ENCODE data around the gene KIF16B.

Gene KIF16B

DNA sequence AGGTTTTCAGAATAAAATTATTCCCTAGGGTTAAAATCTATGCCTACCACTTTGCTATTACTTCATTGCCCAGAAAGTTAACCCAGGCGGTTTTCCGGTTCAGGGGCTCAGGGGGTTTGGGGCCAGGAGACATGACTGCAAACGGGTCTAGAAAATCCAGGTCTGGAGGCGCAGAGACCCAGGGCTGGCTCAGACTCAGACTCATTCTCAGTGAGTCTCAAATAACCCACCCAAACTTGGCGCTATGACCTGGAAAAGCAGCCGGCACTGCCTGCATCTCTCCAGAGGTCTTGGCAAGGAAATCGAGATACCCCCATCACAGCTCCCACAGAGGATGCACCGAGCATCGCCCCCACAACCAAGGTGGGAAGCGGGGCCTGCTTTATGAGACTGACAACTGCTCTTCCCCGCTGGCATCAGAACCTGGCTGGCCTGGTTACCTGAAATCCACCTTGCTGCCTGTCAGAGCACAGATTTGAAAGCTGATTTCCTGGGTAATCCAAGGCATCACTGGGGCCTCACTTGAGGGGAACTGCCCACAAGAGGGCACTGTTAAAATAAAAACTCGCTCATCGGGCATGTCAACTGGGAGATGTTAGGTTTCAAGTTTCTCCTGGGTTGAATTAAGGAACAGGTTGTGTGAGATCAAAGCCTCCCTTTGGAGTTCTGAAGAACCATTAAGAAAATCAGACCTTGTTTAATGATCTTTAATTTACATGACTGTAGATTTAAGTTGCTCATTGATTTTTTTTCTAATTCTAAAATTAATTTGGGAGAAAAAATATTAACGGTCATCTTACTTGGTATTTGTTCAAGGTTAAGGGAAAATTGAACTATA, 55.1 kb downstream of the KIF16B start:
- peak; percentile 59 for DNase-seq

DNA sequence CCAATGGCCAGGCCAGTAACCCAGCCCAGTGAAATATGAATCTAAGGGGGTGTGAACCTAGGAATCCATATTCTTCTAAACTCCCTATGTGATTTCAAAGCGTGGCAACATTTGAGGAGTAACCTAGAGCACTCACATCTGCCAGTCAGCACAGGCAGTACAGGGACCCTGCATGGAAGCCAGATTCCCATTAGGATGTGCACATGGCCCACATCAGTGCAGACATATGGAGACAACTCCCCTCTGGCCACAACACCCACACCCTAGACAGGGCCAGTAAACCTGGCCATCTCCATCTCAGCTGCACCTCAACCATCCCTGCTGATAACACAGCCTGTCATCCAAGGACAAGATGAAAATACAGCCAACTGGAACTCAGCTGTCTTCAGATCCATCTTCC, 56.5 kb downstream of the KIF16B start:
- DNase-seq = no peak

DNA sequence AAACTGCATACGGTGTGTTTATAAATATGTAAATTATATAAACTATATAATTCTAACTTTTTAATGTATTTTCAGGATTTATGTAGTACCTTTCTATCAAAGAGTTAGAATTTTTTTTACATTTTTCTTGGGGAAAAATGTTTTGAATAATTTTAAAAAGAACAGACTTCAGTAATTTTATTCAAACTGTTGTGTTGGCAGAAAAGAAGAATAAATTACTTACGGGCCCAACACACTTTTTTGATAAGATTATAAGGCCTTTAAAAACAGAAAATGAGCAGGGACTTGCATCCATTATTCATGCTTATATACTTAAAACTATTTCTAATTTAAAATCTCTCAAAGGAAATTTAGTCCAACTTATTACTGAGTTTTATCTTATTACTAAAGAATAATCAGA, 58.2 kb downstream of the KIF16B start:
- DNase-seq = no peak

DNA sequence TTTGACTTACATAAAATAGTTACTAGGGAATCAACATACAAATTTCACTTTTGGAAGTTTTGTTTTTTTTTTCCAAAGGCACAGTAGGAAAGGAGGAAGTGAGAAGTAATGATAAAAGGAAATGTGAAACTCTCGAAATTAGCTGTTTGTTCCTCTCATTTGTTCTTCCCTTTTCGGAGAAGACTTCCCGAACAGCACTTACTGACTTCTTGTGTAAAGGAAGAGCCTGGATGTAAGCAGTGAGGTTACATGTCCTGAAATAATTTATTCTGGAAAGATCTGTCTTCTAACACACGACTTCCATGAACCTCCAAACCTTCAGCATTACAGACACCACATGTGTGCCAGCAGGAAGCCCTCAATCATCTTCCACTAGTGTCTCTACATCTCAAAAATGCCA, 59.1 kb downstream of the KIF16B start:
- no peak for DNase-seq

DNA sequence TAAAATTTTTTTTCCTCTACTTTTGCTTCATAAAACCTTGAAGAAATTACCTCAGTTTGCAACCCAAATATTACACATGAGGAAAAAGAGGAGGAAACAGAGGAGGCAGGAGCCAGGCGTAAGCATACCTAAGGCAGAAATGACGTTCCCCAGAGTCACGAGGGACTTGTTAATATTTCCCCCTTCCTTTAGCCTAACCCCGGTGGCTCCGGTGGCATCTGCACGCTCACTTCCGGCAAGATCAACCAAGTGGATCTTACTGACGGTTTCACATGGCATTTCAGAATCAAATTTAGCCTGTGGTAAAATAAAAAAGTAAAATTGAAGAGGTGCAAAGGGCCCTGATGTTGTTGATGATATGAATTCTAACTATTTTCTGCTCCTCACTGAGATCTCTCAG, 67.4 kb downstream of the KIF16B start:
- no peak for DNase-seq

DNA sequence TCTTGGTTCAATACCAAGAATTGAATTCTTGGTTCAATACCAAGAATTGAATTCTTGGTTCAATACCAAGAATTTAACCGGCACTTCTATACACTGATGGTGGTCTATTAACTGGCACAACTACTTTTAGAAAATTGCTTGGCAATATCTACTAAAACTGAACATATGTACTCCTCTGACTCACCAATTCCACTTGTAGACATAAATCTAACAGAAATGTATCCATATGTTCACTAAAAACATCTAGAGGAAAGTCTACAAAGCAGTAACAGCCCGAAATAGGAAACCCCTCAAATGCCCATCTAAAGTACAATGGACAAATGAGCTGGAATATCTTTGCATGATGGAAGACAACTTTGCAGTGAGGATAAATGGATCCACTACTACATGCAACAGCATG, 71.9 kb downstream of the KIF16B start:
- DNase-seq = no peak

DNA sequence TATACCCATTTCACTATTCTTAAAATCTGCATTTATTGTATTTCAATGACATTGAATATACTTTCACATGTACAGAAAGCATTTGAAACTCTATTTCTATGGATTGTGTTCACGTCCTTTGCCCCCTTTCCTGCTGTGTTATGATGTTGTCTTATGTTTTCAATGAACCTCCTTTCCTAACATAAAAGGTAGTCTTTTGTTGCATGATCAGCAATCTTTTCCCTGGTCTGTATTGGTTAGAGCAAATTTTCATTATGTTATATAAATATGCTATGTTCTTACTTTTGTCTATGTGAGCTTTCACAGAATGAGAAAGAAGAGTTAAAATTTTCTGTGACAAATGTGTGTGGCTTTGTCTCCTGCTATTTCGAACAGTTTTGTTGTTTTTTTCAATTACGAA, 73.1 kb downstream of the KIF16B start:
- DNase-seq = no peak

DNA sequence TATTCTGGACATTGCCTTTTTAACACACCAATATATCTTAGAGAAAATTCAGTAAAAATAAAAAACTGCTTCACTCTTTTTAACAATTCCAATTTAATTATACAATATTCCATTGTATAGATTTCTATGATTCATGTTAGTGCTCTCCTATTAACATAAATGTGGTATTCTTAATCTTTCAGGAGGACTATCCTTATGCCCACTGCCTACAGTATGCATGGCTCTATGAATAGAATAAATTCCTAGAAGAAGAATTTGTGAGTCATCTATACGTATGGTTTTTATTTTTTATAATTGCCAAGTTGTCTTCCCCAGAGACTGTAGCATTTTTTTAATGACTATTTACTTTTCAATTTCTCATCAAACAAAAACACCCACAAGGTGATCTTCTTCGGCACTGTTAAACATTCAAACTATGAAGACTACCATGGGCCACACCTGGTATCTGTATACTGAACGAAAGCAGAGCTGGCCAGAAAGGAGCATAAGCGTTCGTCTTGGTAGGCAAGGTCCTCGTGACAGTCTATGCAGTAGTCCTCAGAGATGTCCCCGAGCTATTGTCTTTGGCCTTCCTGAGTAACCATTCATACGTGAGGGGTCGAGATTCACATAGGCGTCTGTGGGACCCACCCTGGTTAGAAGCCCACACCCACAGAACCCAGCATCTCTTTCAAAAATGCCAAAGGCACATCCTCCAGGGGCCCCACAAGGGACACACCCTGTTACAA, 74.6 kb downstream of the KIF16B start:
- no peak for DNase-seq

DNA sequence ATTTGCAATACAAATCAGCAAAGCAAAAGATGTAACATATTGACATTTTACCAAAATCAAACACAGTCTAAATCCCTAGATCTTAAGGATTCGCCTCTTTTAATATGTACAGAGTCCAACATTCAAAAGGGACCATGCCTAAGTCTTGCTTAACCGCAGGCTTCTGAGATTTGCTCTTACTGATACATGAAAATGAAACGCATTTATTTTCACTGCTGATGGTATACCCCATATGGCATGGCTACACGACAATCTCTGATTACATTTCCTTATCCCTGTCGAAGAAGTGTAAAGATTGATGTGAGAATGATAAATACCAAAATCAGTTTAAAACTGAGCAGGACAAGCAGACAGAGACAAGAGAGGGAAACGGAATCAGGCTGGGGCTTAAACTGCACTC, 75.4 kb downstream of the KIF16B start:
- DNase-seq = no peak

DNA sequence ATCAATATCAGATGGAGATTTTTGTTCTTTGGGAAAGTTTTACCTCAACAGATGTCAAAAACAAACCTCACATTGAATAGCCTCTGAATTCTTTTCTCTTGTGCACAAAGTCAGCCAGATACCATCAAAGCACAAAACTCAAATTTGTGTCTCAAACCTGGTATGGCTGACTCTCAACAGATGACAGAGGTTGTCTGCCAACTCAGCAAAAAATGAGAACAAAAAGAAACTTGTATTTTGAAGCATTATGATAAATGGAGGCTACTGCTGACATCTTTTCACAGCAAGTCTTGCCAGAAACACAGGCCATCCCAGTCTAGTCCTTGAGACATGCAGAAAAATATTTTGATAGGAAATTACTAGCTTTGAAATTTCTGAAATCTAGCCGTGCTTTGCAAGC, 79.8 kb downstream of the KIF16B start:
- DNase-seq = no peak

DNA sequence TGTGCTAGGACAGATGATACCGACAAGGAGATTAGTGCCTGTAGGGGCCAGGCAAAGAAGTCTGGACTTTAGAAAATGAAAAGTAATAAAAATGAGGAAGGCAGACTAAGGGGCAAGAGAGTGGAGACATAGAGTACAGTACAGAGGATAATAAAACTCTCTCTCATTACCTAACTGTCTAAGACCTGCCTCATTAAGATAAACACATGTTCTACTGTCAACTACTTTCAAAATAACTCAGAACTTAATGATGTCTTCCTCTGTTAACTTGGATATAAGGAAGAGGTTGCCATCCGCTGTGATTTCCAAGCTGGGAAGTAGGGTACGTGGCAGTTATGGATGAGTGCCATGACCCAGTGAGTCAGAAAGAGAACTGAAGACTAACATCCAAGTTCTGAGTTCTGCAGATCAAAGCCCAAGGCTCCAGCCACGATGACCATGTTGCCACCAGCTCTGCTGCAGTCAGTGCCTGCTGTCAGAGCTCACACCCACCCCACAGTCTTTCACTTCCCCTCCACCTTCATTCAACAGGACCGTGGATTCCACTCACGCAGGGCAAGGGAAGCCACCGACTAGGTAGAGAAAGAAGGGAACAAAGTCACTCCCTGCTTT, 81.8 kb downstream of the KIF16B start:
- DNase-seq = no peak

DNA sequence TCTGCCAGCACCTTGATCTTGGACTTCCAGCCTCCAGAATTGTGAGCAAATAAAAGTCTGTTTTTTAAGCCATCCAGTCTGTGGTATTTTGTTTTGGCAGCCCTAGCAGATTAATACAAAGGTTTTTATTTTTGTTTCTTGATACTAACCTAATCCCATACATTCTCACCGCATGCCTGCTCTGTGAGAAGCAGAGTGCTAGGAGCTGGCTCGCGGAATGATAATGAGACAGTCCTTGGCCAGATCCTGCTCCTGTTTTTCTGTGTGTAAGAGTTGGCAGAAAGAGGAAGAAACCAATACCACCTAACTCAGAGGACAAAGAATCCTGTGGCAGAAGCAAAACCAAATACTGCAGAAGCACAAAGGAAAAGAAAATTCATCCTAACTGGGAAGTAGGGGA, 82.6 kb downstream of the KIF16B start:
- no peak for DNase-seq

DNA sequence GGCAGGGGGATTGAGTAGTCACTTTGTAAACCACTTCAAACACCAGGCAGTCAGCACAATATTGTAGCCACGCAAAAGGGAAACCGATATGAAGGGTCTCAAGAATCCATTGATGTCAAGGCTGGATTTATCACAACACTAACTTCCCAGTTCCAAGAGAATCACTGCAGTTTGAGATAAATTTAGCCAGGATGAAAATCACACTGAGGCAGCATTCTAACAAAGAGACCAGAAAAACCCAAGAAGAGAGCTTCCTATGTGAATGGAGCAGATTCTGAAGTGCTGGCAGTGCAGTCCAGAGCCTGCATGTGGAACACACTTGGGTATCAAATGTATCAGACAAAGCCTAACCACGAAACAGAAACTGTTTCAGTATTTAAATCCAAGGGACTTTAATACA, 84.6 kb downstream of the KIF16B start:
- DNase-seq = no peak

DNA sequence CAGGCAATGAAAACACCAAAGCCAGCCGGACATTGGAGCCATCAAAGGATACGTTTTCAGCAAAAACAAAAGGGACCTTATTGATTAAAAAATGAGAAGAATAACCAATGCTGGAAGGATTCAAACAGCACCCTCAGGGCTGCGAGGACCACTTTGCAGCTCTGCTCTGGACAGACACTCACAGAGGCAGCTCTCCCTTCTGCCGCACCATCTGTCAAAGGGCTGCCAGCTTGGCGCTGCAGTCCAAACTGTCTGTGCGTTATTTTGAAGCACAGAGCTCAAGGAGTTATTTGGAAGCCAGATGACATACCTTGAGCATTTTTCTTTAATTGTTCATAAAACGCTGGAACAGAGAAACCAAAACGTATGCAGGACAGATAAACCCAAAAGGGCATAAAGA, 85.2 kb downstream of the KIF16B start:
- DNase-seq = peak; percentile 80

DNA sequence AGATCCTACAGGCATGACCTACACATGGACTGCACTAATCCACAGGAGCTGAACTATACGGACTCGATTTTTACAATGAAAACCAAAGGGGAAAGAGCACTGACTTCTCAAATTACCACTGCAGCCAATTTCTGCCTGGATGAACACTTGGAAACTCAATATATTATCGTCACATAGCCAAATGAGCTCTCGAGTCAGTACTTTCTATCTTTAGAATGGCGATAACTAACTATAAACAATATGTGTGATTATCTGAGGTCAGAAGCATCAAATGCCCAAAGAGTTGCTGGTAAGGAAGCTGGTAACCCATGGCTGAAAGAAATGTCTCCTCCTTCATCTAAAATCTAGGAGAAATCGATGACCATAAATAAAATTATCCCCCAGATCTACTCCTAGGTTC, 86.7 kb downstream of the KIF16B start:
- DNase-seq = no peak

DNA sequence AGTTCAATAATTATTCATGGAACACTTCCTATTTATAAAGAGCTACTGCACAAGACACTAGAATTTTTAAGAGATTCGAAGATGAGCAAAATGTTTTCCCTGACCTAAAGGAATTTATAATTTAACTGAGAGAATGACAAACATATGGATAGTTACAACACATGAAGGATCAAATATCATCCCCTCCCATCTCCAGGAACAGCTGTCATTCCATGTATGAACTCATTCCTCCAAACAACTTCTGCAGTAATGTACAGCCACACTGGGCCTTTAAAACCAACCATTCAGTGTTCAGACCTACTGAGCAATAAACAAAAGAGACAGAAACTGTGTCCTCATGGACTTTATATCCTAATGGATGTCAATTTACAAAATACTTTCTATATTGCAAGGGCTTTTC, 87.8 kb downstream of the KIF16B start:
- DNase-seq = peak; percentile 38

DNA sequence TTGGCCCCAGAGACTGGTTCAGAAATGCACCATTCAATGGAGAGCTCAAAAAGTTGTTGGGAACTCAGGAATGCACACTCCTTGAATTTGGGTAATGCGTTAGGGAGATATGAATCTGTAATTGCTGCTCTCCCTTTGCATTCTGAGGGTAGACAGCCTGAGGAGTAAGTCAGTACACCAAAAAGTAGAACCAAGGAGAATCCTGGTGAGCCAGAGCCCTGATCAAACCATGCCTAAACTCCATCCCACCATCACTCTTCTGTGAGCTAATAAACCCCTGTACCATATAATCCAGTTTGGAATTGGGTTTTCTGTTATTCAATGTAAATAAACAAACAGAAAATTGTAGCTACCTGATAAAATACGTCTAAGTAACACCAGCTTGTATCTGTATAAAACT, 90.2 kb downstream of the KIF16B start:
- DNase-seq = no peak

DNA sequence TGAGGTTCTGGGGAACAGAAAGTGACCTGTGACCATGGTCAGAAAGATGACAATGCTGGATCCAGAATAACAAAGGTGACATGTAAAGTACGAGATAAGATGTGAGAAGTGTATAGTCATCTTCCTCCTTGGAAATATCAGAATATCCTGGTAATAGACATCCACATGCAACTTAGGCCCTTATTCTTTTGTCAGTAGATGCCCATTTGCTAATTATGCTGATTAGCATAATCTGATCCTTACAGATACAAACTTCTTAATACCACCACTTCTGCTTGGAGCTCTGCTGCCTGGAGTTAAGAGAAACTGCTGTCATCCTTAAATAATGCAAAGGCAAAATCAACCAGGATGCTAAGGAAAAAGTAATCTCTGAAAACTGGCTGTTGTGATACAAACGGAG, 91.3 kb downstream of the KIF16B start:
- DNase-seq = no peak

DNA sequence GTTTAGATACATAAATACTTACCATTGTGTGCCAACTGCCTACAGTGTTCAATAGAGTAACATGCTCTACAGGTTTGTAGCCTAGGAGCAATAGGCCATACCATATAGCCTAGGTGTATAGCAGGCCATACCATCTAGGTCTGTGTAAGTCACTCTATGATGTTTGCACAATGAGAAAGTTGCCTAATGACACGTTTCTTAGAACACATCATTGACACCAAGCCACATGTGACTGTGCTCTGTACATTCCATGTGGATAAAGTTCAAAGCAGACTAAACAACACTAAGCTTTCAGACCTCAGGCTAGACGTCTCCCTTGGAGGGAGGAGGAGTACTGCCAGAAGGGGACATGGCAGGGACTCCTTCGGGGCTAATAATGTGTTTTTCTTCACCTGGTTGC, 93.6 kb downstream of the KIF16B start:
- DNase-seq = no peak

DNA sequence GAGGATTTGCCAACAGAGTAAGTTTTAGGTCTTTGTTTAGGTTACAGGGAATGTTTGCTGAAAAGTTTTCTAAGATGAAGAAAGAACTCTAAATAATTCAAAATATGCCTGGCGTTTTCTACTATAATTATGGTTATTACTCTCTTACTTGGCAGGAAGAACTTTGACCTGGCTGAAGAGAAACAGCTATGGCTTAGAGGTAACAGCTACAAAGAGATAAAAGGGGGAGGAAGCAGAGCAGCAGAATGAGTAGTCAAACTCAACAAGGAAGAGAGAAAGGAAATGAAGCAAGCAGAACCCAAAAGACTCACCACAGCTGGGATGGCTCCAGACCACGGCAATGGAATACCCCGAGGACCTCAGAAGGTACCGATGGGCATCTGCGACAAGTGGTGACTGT, 95.6 kb downstream of the KIF16B start:
- no peak for DNase-seq

DNA sequence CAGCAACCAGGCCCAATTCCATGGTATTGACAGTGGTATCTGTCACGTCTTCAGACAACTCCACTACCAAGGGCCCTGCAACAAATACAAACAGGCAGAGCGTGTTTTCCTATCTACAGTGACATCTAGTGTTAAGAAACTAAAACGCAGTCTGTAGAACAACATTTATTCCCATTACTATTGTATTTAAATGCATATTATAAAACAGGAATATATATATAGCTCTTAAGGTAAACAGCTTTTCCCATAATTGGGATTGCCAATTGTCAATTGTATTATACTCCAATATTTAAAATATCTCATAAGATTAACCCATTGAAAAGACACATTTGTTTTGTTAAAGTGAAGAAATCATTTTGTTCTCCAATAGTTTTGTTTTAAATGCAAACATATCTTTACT, 97.2 kb downstream of the KIF16B start:
- peak; percentile 4 for DNase-seq

DNA sequence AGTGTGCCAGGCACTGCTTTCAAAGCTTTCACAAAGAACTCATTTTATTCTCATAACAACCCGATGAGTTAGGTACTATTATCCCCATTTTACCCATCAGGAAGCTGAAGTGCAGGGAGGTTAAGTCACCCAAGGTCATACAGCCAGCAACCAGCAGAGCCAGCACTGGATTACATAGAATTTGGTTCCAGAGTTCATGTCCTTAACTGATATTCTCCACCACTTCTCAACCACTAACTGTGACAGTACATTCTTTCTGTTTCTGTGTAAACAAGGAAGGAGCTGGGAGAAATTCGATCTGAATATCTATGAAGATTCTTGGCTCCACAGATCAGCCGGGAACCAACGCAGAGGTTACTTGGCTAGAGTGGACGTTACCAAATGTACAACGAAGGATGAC, 98.0 kb downstream of the KIF16B start:
- DNase-seq = no peak

DNA sequence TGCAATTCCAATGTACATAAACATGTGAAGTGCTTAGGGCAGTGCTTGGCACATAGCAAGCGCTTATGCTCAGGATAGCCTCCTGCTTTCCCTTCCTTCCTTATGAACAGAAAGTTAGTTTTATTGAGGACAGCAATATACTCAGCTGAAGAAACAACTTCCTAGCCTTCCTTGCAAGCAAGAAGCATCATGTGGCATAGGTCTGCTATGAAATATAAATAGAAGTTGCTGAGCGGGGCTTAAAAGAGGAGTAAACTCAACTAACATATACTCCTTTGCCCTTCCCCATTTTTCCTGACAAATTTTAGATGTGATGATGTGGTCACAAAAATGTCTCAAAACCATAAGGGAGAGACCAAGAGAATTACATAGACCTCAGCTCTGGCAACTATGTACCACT, 98.9 kb downstream of the KIF16B start:
- no peak for DNase-seq
